HL-60 (cell line): ENCODE measurements around the gene KCNMA1.

Experiments
- TF ChIP-seq, protein P1 (sequence below): IDR thresholded peaks from one replicate; pipeline ENCODE4 v1.5.1; 2011; ENCODE audit warnings: low read length, control low read depth, inconsistent platforms; ENCODE audit not compliant: insufficient read depth
- TF ChIP-seq, protein P2 (sequence below): IDR thresholded peaks from 2 replicates; pipeline ENCODE4 v1.6.1; 2012; ENCODE audit warnings: low read depth; ENCODE audit not compliant: insufficient replicate concordance

DNA sequence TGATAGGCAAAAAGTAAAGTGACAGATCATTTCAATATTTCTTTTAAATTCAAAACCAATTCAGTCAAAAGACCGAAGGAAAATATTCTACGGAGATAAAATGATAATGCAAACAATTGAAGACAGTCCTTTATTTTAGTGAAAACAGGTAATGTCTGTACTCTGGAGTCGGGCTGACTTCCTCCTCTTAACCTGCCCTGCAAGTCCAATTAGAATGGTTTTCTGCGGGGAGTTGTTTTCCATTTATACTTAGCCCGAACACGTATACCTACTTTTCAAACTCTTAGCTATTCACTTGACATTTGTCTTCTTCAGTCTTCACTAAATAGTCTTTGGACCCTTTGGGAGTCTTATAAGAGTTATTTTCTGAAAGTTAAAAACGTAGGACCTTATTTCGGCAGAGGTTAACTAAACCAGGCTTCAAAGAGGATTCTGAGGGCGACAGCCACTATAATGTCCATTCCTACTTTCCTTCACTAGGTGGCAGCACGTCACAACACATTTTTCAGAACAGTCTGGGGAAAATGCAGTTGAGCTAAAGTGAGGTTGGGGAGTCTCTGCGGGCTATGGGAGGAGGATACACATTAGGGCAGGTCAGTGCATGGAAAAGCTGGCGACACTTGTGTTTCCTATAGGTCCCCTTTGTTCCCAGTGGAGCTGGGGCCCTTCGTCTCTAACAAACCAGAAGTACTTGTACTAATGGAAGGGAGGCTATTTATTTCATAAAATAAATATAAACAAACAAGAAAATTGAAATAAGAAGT is 472.0 kb downstream of the KCNMA1 start:
- TF ChIP-seq, protein P1, sequence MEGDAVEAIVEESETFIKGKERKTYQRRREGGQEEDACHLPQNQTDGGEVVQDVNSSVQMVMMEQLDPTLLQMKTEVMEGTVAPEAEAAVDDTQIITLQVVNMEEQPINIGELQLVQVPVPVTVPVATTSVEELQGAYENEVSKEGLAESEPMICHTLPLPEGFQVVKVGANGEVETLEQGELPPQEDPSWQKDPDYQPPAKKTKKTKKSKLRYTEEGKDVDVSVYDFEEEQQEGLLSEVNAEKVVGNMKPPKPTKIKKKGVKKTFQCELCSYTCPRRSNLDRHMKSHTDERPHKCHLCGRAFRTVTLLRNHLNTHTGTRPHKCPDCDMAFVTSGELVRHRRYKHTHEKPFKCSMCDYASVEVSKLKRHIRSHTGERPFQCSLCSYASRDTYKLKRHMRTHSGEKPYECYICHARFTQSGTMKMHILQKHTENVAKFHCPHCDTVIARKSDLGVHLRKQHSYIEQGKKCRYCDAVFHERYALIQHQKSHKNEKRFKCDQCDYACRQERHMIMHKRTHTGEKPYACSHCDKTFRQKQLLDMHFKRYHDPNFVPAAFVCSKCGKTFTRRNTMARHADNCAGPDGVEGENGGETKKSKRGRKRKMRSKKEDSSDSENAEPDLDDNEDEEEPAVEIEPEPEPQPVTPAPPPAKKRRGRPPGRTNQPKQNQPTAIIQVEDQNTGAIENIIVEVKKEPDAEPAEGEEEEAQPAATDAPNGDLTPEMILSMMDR, result peak; percentile 68
- TF ChIP-seq, protein P2, sequence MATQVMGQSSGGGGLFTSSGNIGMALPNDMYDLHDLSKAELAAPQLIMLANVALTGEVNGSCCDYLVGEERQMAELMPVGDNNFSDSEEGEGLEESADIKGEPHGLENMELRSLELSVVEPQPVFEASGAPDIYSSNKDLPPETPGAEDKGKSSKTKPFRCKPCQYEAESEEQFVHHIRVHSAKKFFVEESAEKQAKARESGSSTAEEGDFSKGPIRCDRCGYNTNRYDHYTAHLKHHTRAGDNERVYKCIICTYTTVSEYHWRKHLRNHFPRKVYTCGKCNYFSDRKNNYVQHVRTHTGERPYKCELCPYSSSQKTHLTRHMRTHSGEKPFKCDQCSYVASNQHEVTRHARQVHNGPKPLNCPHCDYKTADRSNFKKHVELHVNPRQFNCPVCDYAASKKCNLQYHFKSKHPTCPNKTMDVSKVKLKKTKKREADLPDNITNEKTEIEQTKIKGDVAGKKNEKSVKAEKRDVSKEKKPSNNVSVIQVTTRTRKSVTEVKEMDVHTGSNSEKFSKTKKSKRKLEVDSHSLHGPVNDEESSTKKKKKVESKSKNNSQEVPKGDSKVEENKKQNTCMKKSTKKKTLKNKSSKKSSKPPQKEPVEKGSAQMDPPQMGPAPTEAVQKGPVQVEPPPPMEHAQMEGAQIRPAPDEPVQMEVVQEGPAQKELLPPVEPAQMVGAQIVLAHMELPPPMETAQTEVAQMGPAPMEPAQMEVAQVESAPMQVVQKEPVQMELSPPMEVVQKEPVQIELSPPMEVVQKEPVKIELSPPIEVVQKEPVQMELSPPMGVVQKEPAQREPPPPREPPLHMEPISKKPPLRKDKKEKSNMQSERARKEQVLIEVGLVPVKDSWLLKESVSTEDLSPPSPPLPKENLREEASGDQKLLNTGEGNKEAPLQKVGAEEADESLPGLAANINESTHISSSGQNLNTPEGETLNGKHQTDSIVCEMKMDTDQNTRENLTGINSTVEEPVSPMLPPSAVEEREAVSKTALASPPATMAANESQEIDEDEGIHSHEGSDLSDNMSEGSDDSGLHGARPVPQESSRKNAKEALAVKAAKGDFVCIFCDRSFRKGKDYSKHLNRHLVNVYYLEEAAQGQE, result no peak
